GM12873 (cell line): ENCODE data around the gene ATP8A2.

Experiments used
- CTCF ChIP-seq: IDR thresholded peaks from 2 replicates; pipeline ENCODE4 v1.5.1; 2012; ENCODE audit warnings: low read depth, mild to moderate bottlenecking, moderate library complexity, low read length, control low read depth; ENCODE audit not compliant: insufficient read depth; ENCODE audit errors: missing control alignments

Gene ATP8A2

GRCh38 chr13:25708268-25708667, 336.5 kb downstream of the ATP8A2 start:
- TF ChIP-seq CTCF, result no peak

- TF ChIP-seq CTCF, result no peak
Measured at GRCh38 chr13:25709088-25709487, 337.3 kb downstream of the ATP8A2 start.

- TF ChIP-seq CTCF, result no peak
Measured at GRCh38 chr13:25715760-25716159, 344.0 kb downstream of the ATP8A2 start.

- no peak for TF ChIP-seq CTCF
Measured at GRCh38 chr13:25717666-25718197, 346.0 kb downstream of the ATP8A2 start.

GRCh38 chr13:25719666-25720065, 347.9 kb downstream of the ATP8A2 start:
- no peak for TF ChIP-seq CTCF

- TF ChIP-seq CTCF, result no peak
Measured at GRCh38 chr13:25722893-25723292, 351.1 kb downstream of the ATP8A2 start.

- no peak for TF ChIP-seq CTCF
Measured at GRCh38 chr13:25725104-25725503, 353.3 kb downstream of the ATP8A2 start.
